HG03469 (cell line): Measurements from ENCODE around the gene OR51M1.
"Not testable (repeated sequence)": the region's sequence is repeated elsewhere in the genome, so short reads cannot be mapped to it uniquely, and the experiment has no call there.

Source experiments
- ATAC-seq: cut with Tn5 transposase; IDR thresholded peaks from one replicate; pipeline ENCODE4 v1.9.1; 2021; ENCODE audit warnings: mild to moderate bottlenecking, moderate library complexity, moderate number of reproducible peaks; ENCODE audit not compliant: unreplicated experiment

The OR51M1 gene, protein sequence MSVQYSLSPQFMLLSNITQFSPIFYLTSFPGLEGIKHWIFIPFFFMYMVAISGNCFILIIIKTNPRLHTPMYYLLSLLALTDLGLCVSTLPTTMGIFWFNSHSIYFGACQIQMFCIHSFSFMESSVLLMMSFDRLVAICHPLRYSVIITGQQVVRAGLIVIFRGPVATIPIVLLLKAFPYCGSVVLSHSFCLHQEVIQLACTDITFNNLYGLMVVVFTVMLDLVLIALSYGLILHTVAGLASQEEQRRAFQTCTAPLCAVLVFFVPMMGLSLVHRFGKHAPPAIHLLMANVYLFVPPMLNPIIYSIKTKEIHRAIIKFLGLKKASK

GRCh38 chr11:5383576-5383975 is at the start of gene OR51M1:
Gene OR51M1, plus strand, starts transcription at chr11:5383812. Its CDS starts 5,587 bp downstream, at chr11:5389399.
- no peak for ATAC-seq

DNA sequence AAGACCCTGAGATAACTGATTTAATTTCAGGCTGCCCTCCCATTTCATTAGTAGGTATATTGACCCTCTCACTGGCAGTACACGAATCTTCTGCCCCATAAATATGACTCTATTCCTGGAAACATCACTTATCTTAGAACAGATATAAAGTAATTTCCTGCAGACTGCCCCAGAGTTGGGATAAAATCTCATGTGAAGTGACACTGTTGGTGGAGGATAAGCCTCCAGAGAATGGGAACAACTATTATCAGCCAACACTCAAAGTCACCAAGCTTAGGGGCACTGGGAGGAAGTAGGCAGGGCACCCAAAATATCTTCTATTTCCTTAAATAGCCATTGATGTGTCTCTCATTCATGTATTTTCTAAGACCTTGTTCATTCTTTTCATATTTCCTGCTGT is 48.4 kb upstream of the OR51M1 start:
- ATAC-seq, result no peak

GRCh38 chr11:5336331-5336730 is 47.3 kb upstream of the OR51M1 start:
- ATAC-seq, result no peak

DNA sequence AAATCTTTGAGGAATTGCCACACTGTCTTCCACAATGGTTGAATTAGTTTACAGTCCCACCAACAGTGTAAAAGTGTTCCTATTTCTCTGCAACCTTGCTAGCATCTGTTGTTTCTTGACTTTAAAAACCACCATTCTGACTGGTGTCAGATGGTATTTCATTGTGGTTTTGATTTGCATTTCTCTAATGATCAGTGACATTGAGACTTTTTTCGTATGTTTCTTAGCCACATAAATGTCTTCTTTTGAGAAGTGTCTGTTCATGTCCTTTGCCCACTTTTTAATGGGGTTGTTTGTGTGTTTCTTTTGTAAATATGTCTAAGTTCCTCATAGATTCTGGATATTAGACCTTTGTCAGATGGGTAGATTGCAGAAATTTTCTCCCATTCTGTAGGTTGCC is 46.4 kb upstream of the OR51M1 start:
- ATAC-seq, result not testable (repeated sequence)

DNA sequence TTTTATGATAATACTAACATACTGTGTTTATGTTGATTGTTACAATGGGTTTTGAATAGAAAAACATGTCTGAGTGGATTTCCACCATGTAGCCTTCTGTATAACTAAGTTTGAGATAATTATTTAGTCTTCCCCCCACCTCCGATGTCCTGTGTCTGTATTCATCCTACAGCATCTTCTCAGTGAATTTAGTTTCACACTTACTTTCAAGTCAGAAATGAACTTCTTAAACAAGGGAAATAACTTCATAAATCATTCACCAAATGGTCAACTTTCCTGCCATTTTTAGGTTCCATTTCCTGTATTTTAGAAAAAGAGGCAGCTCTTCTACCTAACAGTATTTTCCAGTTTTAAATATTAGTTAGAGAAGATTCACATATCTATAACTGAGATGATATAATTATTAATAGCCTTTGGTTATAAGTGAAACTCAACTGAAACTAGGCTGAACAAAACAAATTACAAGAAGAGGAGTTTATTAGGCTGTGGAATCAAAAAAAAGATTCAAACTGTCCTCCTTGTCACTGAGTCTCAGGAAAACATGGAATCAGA is 43.8 kb upstream of the OR51M1 start:
- ATAC-seq, result peak; percentile 68

- ATAC-seq, result no peak
Measured at GRCh38 chr11:5343474-5344335, 39.9 kb upstream of the OR51M1 start, which contains the start of gene OR51B5. Gene OR51B5, minus strand, starts transcription at chr11:5343524. Its CDS starts 0 bp downstream, at chr11:5343524.

- no peak for ATAC-seq
Measured at GRCh38 chr11:5345831-5346230, 37.8 kb upstream of the OR51M1 start.

DNA sequence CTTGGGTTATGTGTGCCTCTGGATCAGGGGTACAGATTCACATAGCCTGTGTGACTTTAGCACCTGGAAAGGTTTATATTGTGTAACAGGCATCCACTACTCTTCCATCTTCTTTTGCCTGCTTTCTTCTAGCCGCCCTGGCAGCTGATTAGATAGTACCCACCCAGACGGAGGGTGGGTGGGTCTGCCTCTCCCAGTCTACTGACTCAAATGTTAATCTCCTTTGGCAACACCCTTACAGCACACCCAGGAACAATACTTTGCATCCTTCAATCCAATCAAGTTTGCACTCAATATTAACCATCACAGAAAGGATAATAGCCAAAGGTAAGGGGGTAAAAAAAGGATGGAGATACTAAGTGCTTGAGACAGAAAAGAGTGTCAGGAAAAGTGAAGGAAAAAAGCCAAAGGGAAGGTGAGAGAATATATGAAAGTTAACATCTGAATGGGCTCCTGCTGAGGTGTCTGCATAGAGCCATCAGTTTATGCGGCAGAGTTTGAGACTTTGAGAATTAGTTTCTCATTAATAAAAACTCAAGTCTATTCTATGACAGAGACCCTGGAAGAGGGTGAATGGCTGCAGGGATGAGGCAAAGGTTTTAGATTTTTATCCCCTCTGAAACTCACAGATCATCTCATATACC is 34.9 kb upstream of the OR51M1 start:
- ATAC-seq, result no peak

GRCh38 chr11:5349550-5349949 is 34.1 kb upstream of the OR51M1 start:
- ATAC-seq, result no peak

DNA sequence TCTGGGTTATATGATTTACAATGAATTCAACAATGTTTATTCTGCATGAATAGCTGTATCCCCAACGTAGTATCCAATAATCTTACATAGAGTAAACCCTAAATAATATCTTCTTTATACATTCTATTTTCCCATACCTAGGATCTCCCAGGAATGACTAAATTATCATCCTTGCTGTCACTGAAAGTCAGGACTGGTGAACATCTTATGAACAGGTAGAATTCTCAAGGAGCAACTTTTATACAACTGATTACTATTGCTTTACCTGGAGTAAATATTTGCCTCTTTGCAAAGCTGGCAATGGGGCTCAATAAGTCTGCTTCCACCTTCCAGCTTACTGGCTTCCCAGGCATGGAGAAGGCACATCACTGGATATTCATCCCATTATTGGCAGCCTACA is 32.4 kb upstream of the OR51M1 start, which contains the start of gene OR51B6:
Gene OR51B6 (plus strand): TSS at position 301 of the 400 bp plus-strand sequence. CDS start 0 bp downstream, at position 301.
- no peak for ATAC-seq

DNA sequence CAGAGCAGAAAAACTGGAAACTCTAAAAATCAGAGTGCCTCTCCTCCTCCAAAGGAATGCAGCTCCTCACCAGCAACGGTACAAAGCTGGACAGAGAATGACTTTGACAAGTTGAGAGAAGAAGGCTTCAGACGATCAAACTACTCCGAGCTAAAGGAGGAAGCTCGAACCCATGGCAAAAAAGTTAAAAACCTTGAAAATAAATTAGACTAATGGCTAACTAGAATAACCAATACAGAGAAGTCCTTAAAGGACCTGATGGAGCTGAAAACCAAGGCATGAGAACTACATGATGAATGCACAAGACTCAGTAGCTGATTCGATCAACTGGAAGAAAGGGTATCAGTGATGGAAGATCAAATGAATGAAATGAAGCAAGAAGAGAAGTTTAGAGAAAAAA is 27.6 kb upstream of the OR51M1 start:
- not testable (repeated sequence) for ATAC-seq

DNA sequence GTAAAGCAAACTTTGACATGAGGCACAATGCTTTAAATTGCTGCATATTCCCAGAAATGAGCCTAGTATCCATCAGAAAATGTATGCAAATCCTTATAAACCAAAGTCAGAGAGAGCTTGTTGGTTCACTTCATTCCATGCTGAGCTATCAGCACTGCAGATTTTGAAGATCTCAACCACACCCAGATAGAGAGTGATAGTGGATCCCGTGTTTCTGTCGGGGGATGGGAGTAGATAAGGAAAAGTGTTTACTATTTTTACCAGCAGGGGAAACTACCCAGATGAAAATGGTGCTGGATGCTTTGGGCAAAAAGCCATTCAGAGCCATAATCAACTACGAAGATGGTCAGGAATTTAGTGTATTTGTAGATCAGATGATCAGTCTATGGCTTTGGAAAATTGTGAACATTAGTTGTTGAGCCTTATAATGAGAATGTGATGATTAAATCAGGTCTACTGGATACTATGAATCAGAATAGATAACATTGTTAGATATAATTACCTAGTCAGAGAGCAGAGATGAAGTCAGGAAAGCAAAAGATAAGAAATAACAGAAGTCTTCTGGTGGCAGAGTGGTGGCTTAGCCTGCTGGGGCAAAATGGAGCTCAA is 21.5 kb upstream of the OR51M1 start:
- ATAC-seq, result no peak

DNA sequence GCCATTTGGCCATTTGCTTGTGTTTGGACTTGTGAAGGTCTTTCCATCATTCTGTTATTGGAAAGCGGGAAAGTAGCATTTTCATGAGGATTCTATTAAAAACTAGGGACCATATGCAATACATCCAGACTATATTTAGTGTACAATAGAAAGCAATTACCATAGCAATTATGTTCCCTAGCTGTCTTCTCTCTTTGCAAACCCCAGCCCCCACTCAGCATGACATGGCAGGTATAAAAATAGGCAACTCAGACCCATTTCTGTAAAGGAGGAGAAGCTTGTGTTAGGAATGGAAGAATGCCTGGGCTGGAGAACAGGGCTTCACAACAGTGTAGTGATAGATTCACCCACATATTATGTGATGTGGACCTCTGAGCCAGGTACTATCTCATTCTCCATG is 19.9 kb upstream of the OR51M1 start:
- ATAC-seq, result no peak

GRCh38 chr11:5364214-5364613 is 19.4 kb upstream of the OR51M1 start:
- ATAC-seq, result no peak

- not testable (repeated sequence) for ATAC-seq
Measured at GRCh38 chr11:5366365-5366764, 17.2 kb upstream of the OR51M1 start.

- ATAC-seq, result no peak
Measured at GRCh38 chr11:5366856-5367255, 16.8 kb upstream of the OR51M1 start.

GRCh38 chr11:5367448-5368074 is 16.1 kb upstream of the OR51M1 start:
- no peak for ATAC-seq

DNA sequence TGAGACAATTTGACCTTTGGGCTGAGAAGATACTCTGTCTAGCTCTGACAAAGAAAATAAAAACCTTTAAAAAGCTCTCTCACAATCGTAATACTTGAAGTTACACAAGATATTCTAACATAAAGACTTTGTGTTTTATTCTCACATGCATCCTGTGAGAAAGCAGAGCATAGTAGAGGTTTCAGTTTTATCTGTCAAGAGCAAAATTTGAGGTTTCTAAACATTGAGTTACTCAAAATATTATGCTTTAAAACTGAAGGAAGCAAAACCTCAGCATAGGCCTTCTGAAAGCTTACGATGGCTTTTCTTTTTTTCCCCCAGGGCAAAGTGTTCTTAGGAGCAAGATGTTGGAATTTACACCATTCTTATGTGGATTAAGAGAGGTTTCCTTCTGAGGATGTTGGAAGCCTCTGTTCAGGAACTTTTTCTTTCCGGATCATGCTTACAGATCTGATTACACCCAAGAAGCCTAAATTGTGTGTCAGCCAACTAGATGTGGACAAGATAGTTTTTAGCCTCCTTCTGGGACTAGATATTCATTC is 15.0 kb upstream of the OR51M1 start:
- ATAC-seq, result no peak

DNA sequence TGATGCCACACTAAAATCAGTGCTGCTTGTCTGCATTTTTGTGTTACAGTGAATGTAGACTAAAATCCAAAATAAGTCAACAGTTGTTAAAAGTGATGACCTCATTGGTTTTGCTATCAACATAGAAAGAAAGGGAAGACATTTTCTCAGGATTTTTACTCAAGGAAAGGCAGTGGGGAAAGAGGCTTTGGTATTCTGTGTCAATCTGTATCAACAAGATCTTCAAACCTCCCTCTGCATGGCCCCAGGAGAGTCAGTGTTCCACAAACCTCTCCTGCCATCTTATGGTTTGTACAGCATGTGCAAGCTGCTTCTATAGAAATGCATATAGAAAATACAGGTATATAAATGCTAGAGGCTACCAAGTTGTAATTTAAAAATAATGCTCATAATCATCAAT is 13.8 kb upstream of the OR51M1 start:
- peak; percentile 55 for ATAC-seq
